ENCODE data around the gene IMMP2L.

DNA sequence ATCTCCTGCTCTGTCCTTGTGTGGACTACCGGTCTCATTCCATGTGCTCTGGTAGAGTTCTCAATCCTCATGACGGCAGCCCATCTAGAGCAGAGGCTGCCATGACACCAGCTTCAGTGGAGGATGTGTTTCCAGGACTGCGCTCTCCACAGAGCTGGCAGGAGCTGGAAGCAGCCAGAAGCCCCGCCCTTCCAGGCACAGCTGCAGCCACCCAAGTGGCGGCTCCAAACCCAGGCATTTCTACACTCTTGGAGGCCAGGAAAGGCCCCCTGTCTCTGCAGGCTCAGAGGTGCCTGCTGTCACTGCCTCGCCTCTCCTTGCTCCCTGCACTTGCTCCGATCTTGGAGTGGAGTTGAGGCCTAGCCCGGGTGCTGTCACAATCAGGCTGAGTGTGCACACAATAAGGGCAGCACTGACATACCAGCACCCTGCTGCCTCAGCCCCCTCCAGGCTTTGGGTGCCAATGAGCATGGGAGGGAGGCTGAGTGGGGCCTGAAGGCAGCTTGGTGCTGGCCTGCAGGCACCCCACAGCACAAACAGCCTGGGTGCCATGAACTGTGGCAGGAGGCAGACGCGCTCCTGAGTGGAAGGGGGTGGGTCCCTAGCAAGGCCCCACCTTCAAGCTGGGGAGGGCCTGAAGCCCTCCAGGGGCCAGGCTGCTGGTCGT is 349.3 kb downstream of the IMMP2L start:
- TF ChIP-seq CTCF (IDR thresholded peaks at IDR 0.05) (no peak), RFX5 (IDR thresholded peaks at IDR 0.05; ENCODE audit: low read length) (no peak), ELF1 (IDR thresholded peaks at IDR 0.05) (no peak), EP300 (IDR thresholded peaks at IDR 0.05; ENCODE audit: borderline replicate concordance in 1 of 2, low read depth in 1 of 2, low read length in 1 of 2) (no peak), MEF2A (IDR thresholded peaks at IDR 0.05; ENCODE audit: borderline replicate concordance, low read depth) (no peak), SIN3A (IDR thresholded peaks at IDR 0.05; ENCODE audit: borderline replicate concordance, low read depth, low read length) (no peak), SMC3 (IDR thresholded peaks at IDR 0.05; ENCODE audit: low read depth, low read length) (no peak), RAD21 (IDR thresholded peaks at IDR 0.05; ENCODE audit: low read length) (no peak), TAF1 (IDR thresholded peaks at IDR 0.05; ENCODE audit: borderline replicate concordance, low read depth, low read length) (no peak), POLR2AphosphoS5 (IDR thresholded peaks at IDR 0.05; ENCODE audit: low read depth, low read length) (no peak)

Measured in SK-N-SH (cell line).